Activated CD8-positive, alpha-beta T cell treated with anti-CD3 and anti-CD28 coated beads, Interleukin-2, amount 10 ng/mL, durations not matched to agents 7 days and 5 days (primary cell): Measurements from ENCODE around the gene ZSCAN5A. TPM values are rescaled to one million over a fixed set of nuclear protein-coding genes. Genes with fewer than 3 reads are reported as not detected.
"Not testable (repeated sequence)": the region's sequence is repeated elsewhere in the genome, so short reads cannot be mapped to it uniquely, and the experiment has no call there.

Experiments
- ATAC-seq: fragments of 150-1000 bp; cut with Tn5 transposase; one replicate; pipeline ENCODE4 v1.10.0; 2021; ENCODE audit warnings: moderate library complexity
- CTCF ChIA-PET: fragments of 350-600 bp; sonication (Branson Sonifier 250); formaldehyde crosslinking; loops from one replicate; lab custom pipeline; 2021; ENCODE audit warnings: antibody characterized with exemption; lab: Charles Lee
- POLR2A ChIA-PET: fragments of 350-600 bp; sonication (Branson Sonifier 250); formaldehyde crosslinking; loops from one replicate; lab custom pipeline; 2021; ENCODE audit warnings: antibody characterized with exemption; lab: Charles Lee
- DNase-seq: peaks from one replicate; pipeline ENCODE4 v3.0.0-alpha.2; 2020
- H3K27ac Mint-ChIP-seq: one replicate; pipeline ENCODE4 v1.8.0; 2021; ENCODE audit warnings: mild to moderate bottlenecking, mixed read lengths
- H3K27me3 Mint-ChIP-seq: one replicate; pipeline ENCODE4 v1.8.0; 2021; ENCODE audit warnings: low read depth, mixed read lengths
- H3K36me3 Mint-ChIP-seq: one replicate; pipeline ENCODE4 v1.8.0; 2021; ENCODE audit warnings: low read depth, mixed read lengths
- H3K4me1 Mint-ChIP-seq: one replicate; pipeline ENCODE4 v1.8.0; 2021; ENCODE audit warnings: low read depth, mixed read lengths
- H3K4me3 Mint-ChIP-seq: one replicate; pipeline ENCODE4 v1.8.0; 2021; ENCODE audit warnings: mild to moderate bottlenecking, mixed read lengths
- H3K9me3 Mint-ChIP-seq: one replicate; pipeline ENCODE4 v1.8.0; 2022; ENCODE audit warnings: mixed read lengths; ENCODE audit not compliant: insufficient read depth
- total RNA-seq, 2 experiments: library from RNA; stranded (reverse); gene quantifications; one replicate each; pipeline ENCODE4 v1.2.3, GENCODE V29; 2021

ZSCAN5A gene
- total RNA-seq, 2 experiments from 2014 or later, result 8.2 to 12.1 TPM

DNA sequence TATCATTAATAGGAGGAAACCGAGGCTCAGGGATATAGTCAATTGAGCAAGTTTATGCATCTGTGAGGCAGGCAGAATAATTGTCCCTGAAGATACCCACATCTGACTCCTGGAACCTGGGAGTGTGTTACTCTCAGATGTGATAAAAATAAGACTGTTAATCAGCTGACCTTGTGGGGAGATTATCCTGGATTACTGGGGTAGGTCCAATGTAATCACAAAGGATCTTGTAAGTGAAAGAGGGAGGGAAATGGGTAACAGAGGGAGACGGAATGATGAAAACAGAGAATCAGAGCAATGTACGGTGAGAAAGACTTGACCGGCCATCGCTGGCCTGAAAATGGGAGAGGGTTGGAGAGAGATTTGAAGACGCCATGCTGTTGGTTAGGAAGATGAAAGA is 45.3 kb downstream of the ZSCAN5A start:
- Mint-ChIP-seq H3K27me3 (no peaks in the 10 kb centered on the region), H3K36me3 (no peaks in the 10 kb centered on the region), H3K9me3 (no peaks in the 10 kb centered on the region), H3K27ac (no peak overlapping the region), H3K4me3 (no peak overlapping the region), H3K4me1 (no peaks in the 10 kb centered on the region)
- ATAC-seq (no peak), DNase-seq (no peak)
- CTCF ChIA-PET, result interaction anchor here (1.5 kb wide), 1 partner anchor 16 kb away, joined by 5 read pairs; no protein-coding TSS in a partner anchor
- POLR2A ChIA-PET, result no interaction called here

DNA sequence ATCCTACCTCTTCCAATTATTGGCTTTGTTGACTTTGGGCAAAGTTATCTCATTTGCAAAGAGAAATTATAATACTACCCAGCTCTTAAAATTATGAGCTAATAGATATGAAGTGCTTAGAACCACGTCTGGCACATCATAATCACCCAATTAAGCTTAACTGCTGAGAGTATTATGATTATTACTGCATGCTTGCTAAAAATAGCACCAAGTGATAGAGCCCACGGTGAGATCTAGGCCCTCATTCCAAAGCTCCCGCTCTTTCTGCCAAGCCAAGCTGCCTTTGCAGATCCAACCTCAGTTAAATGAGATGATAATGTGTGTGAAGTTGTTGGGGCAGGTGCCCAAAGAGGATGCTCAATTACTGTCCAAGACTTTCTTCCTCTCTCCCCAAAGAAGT is 48.6 kb downstream of the ZSCAN5A start:
- no peaks in the 10 kb centered on the region for H3K9me3 Mint-ChIP-seq
- ChIA-PET CTCF (interaction anchor here (2.0 kb wide), 1 partner anchor 13 kb away, joined by 11 read pairs; no protein-coding TSS in a partner anchor), POLR2A (no interaction called here)
- no peaks in the 10 kb centered on the region for H3K4me1 Mint-ChIP-seq
- no peak overlapping the region for H3K27ac Mint-ChIP-seq
- no peak for DNase-seq
- no peaks in the 10 kb centered on the region for H3K27me3 Mint-ChIP-seq
- no peak overlapping the region for H3K4me3 Mint-ChIP-seq
- H3K36me3 Mint-ChIP-seq, result no peaks in the 10 kb centered on the region
- ATAC-seq, result no peak

DNA sequence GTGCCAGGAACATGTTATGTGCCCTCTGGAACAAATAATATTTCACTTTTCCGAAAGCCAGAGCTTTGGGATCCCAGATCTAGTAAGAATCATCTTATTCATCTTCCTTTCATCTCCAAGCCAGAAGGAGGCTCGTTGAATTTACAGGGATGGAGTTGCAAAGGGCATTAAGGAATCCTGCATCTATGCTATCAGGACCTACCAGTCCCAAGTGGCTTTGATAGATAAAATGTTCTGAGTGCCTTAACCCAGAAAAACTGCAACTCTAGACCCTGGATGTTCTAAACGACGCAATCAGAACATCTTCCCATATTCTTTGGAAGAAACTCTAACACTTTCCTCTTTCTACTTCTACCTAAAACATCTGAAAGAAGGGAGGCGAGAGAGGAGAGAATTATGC is 51.3 kb downstream of the ZSCAN5A start:
- no peak overlapping the region for H3K4me3 Mint-ChIP-seq
- ChIA-PET POLR2A (no interaction called here), CTCF (interaction anchor here (1.1 kb wide), 1 partner anchor 10 kb away, joined by 4 read pairs; no protein-coding TSS in a partner anchor)
- DNase-seq (no peak), ATAC-seq (no peak)
- no peaks in the 10 kb centered on the region for H3K4me1 Mint-ChIP-seq
- H3K27ac Mint-ChIP-seq, result no peak overlapping the region
- H3K9me3 Mint-ChIP-seq, result no peaks in the 10 kb centered on the region
- no peaks in the 10 kb centered on the region for H3K27me3 Mint-ChIP-seq
- no peaks in the 10 kb centered on the region for H3K36me3 Mint-ChIP-seq

DNA sequence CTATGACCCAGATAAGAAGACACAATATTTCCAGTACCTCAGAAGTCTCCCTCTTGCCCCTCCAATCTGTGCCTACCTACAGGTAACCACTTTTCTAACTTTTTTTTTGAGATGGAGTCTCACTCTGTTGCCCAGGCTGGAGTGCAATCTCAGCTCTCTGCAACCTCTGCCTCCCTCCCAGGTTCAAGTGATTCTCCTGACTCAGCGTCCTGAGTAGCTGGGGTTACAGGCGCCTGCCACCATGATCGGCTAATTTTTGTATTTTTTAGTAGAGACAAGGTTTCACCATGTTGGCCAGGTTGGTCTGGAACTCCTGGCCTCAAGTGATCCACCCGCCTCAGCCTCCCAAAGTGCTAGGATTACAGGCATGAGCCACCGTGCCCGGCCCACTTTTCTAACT is 52.7 kb downstream of the ZSCAN5A start:
- CTCF ChIA-PET, result interaction anchor here (1.1 to 2.3 kb wide), 5 partner anchors 10 to 196 kb away, joined by 3 to 15 read pairs (median 6); no protein-coding TSS in a partner anchor
- DNase-seq, H3K9me3 Mint-ChIP-seq, POLR2A ChIA-PET, H3K4me1 Mint-ChIP-seq, H3K27me3 Mint-ChIP-seq, H3K4me3 Mint-ChIP-seq, H3K36me3 Mint-ChIP-seq, H3K27ac Mint-ChIP-seq, ATAC-seq: not testable (repeated sequence)

DNA sequence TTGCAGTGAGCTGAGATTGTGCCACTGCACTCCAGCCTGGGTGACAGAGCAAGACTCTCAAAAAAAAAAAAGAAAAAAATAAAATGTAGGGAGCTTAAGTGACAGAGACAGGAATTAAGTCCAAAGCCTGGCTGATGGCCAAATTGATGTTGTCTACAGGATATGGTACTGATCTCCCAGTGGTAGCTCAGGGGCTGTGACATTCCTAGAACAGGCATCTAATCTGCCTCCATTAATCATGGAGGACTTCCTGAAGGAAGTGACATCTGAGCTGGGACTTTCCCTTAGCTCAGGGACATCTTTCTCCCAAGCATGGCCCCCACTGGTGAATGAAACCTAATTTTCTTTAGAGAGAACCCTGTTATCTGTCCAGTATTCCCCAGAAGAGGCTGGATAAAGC is 53.5 kb downstream of the ZSCAN5A start:
- no peak overlapping the region for H3K27ac Mint-ChIP-seq
- ATAC-seq, result no peak

DNA sequence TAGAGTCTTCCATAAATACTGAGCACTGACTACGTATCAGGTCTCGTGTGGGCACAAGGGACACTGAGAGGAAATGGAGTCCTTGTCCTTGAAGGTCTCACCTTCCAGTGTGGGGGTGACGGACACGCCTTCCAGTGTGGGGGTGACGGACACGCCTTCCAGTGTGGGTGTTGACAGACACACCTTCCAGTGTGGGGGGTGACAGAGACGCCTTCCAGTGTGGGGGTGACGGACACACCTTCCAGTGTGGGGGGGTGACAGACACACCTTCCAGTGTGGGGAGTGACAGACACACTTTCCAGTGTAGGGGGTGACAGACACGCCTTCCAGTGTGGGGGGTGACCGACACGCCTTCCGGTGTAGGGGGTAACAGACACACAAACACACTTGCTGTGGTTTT is 56.4 kb downstream of the ZSCAN5A start:
- Mint-ChIP-seq H3K4me1 (no peaks in the 10 kb centered on the region), H3K4me3 (no peak overlapping the region), H3K36me3 (no peaks in the 10 kb centered on the region), H3K27ac (no peak overlapping the region), H3K9me3 (no peaks in the 10 kb centered on the region), H3K27me3 (no peaks in the 10 kb centered on the region)
- DNase-seq (no peak), ATAC-seq (no peak)
- ChIA-PET POLR2A (no interaction called here), CTCF (interaction anchor here (1.1 kb wide), 1 partner anchor 51 kb away, joined by 3 read pairs; no protein-coding TSS in a partner anchor)

More for the DNA sequence above, 53.5 kb downstream of the ZSCAN5A start:
- no peaks in the 10 kb centered on the region for H3K9me3 Mint-ChIP-seq
- H3K36me3 Mint-ChIP-seq, result no peaks in the 10 kb centered on the region
- CTCF ChIA-PET, result interaction anchor here (1.1 to 2.3 kb wide), 6 partner anchors 9 to 195 kb away, joined by 3 to 15 read pairs (median 6); no protein-coding TSS in a partner anchor
- POLR2A ChIA-PET, result no interaction called here
- DNase-seq, result no peak
- H3K4me3 Mint-ChIP-seq, result no peak overlapping the region
- no peaks in the 10 kb centered on the region for H3K27me3 Mint-ChIP-seq
- H3K4me1 Mint-ChIP-seq, result no peaks in the 10 kb centered on the region

DNA sequence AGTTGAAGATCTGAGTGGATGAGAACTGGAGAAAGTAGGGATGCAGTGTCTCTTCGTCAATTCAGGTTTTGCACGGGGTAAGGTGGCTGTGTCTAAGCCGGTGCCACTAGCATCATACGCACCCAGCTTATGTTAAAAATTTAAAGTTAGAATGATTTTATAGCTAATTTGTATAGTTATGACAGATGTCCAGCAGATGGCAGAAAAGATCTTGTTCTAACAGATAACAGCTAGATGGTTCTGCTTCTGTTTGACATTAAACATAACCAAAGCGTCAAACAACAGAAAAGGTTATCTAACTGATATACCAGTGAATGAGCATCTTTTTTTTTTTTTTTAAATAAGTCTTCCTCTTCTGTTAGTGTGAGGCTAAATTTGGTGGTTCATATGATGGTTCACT is 60.9 kb downstream of the ZSCAN5A start:
- peak; percentile 42 for ATAC-seq
- no peaks in the 10 kb centered on the region for H3K27me3 Mint-ChIP-seq
- H3K36me3 Mint-ChIP-seq, result no peaks in the 10 kb centered on the region
- H3K27ac Mint-ChIP-seq, result no peak overlapping the region
- H3K4me3 Mint-ChIP-seq, result no peak overlapping the region
- peaks cover 5% of the 10 kb centered on the region for H3K4me1 Mint-ChIP-seq
- DNase-seq, result no peak
- ChIA-PET CTCF (interaction anchor here (0.6 to 6.6 kb wide), 27 partner anchors 9 to 845 kb away, joined by 3 to 146 read pairs (median 6); partner anchors contain the start of genes GALP, ZNF444 and ZSCAN5A), POLR2A (interaction anchor here (0.7 kb wide), 1 partner anchor 177 kb away, joined by 3 read pairs; no protein-coding TSS in a partner anchor)
- H3K9me3 Mint-ChIP-seq, result peaks cover 10% of the 10 kb centered on the region

DNA sequence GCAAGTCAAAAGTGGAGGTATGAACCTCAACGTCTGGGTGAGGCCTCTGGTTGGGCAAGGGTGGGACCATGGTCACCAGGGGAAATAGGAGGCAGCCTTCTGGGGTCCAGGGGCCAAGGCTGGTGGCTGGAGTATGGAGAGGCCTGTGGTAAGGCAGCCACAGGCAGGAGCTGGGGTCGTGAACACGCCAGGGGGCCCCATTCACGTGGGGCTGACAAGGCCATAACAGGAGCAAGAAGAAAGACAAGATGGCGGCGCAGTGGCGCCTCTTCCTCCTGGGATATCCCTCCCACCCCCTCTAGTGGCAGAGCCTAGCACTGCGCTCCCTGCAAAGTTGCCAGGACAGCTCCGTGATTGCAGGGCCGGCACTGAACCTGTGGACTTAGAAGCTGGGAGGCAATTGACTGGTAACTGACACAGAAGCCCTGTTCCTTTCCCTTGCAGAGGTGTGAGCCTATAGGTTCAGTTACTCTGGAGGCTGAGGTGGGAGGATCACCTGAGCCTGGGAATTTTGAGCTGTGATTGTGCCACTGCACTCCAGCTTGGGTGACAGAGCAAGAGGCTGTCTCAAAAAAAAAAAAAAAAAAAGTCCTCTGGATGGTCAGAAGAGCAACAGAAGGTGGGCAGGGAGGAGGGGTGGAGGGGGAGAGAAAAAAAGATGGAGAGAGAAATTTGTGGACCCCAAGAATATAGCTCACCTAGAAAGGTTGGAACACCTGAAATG is 61.8 kb downstream of the ZSCAN5A start:
- Mint-ChIP-seq H3K27me3 (no peaks in the 10 kb centered on the region), H3K4me3 (no peak overlapping the region), H3K36me3 (no peaks in the 10 kb centered on the region), H3K4me1 (peaks cover 5% of the 10 kb centered on the region), H3K9me3 (peaks cover 10% of the 10 kb centered on the region), H3K27ac (peak overlapping the region; percentile 25)
- POLR2A ChIA-PET, result interaction anchor here (0.8 kb wide), 1 partner anchor 62 kb away, joined by 3 read pairs; the partner anchor contains the start of gene ZSCAN5A
- DNase-seq (peak; percentile 83), ATAC-seq (peak; percentile 87)
- CTCF ChIA-PET, result interaction anchor here (0.6 to 6.6 kb wide), 33 partner anchors 8 to 846 kb away, joined by 3 to 146 read pairs (median 4); partner anchors contain the start of genes ZNF444 and ZSCAN5A

DNA sequence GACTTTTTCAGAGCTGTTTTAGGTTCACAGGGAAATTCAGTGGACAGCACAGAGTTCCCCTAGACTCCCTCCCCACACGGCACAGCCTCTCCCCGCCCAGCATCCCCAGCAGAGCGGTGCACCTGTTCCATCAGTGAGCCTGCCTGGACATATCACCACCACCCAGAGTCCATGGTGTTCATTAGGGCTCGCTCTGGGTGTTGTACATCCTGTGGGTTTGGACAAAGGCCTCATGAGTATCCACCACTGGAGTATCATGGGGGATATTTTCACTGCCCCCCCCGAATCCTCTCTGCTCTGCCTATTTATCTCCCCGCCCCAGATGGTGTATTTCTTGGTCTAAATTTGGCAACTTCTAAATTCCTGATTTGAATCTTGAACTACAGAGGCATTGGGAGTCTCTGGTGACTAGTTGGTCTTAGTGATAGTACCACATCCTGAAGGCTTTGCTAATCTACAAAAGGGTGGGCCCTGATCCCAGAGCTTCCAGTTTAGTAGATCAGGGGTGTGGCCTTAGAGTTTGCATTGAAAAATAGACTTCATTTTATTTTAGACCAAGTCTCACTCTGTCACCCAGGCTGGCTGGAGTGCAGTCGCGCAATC is 65.8 kb downstream of the ZSCAN5A start:
- H3K9me3 Mint-ChIP-seq, POLR2A ChIA-PET, H3K27ac Mint-ChIP-seq, DNase-seq, H3K27me3 Mint-ChIP-seq, CTCF ChIA-PET, H3K4me3 Mint-ChIP-seq, H3K36me3 Mint-ChIP-seq, ATAC-seq, H3K4me1 Mint-ChIP-seq: not testable (repeated sequence)

DNA sequence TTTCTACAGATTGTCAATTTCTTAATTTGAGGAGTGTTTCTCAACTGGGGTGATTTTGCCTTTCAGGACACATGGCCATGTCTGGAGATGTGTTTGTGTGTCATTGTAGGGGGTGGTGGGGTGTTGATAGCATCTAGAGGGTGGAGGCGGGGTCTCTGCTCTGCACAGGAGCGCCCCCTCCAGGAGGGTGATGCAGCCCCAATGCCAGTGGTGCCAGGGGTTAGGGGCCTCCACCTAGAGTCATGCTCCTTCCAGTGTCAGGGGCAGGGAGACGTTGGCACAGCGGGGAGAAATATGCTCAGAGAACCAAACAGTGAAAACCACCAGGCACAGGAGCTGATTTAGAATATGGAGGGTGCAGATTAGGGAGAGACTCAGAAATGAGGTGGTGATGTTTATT is 68.9 kb downstream of the ZSCAN5A start:
- DNase-seq, POLR2A ChIA-PET, ATAC-seq, H3K4me3 Mint-ChIP-seq, CTCF ChIA-PET, H3K36me3 Mint-ChIP-seq, H3K27ac Mint-ChIP-seq, H3K27me3 Mint-ChIP-seq, H3K9me3 Mint-ChIP-seq, H3K4me1 Mint-ChIP-seq: not testable (repeated sequence)

DNA sequence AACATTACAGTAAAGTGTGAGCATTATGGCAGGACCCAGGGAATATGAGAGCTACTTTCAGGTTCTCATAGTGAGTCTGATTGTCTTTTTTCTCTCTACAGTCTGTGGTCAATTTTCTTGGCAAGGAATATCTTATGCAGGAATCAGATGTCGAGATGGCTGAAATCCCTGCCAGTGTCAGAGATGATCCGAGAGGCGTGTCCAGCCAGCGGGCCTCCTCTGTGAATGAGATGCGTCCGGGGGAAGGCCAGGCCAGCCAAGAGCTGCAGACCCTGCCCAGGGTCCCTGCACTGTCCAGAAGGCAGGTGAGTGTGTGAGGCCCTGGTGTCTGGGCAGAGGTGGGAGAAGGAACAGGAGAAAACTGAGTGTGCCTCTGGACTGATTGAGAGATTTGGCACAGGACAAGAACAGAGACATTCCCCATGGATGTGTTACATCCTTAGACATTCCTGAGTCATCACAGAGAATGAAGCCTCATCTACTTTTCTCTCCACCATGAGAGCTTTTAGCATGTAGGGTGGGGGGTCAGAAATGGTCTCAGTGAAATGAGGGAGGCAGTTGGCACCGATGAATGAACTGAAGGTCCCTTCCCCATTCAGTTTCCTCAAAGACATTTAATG is 69.4 kb downstream of the ZSCAN5A start:
- H3K36me3 Mint-ChIP-seq, result no peaks in the 10 kb centered on the region
- no peak overlapping the region for H3K27ac Mint-ChIP-seq
- ATAC-seq, result no peak
- H3K9me3 Mint-ChIP-seq, result no peaks in the 10 kb centered on the region
- POLR2A ChIA-PET, result no interaction called here
- no peaks in the 10 kb centered on the region for H3K27me3 Mint-ChIP-seq
- DNase-seq, result no peak
- CTCF ChIA-PET, result no interaction called here
- H3K4me1 Mint-ChIP-seq, result no peaks in the 10 kb centered on the region
- no peak overlapping the region for H3K4me3 Mint-ChIP-seq
